ENCODE results near the gene ASTN1. TPM values are rescaled to one million over a fixed set of nuclear protein-coding genes. Genes with fewer than 3 reads are reported as not detected.

Gene ASTN1
- total and polyA plus RNA-seq, 9 of the 15 experiments (the other 6 are each of a cell fraction or from before 2014, with no cell fraction given), result 0.05 to 0.22 (median 0.18) TPM

- DNase-seq (ENCODE audit: extremely low read depth in 1 of 4, low spot score in 3 of 4), result peak in 1 of 4 experiments; percentile 34
- Histone ChIP-seq H3K27ac (ENCODE audit: extremely low read depth, low read depth, low read length) (no peak overlapping the region), H3K9me3 (replicated peaks; ENCODE audit: control insufficient read depth, insufficient read depth, low read depth, low read length) (no peaks in the 10 kb centered on the region), H4K20me1 (replicated peaks; ENCODE audit: control insufficient read depth, insufficient read depth, low read length) (no peaks in the 10 kb centered on the region), H3K79me2 (ENCODE audit: control insufficient read depth, insufficient read depth, low read length) (no peaks in the 10 kb centered on the region), H3K4me3 (no peak overlapping the region), H3K4me2 (ENCODE audit: insufficient read depth, low read length) (no peak overlapping the region), H3K27me3 (ENCODE audit: control insufficient read depth in 2 of 2, insufficient read depth in 2 of 2, low read length in 2 of 2) (no peaks in the 10 kb centered on the region), H2AFZ (ENCODE audit: low read depth, low read length) (peak overlapping the region; percentile 70), H3K4me1 (replicated peaks in 1 of 2; ENCODE audit: control insufficient read depth in 2 of 2, insufficient read depth in 2 of 2, low read length in 2 of 2) (peaks cover 4 to 6% of the 10 kb centered on the region in 2 experiments; a peak in 3 of 5 replicates), H3K9me1 (ENCODE audit: control insufficient read depth, insufficient read depth, low read length) (no peaks in the 10 kb centered on the region), H3K9ac (ENCODE audit: insufficient read depth in 1 of 2, low read depth in 2 of 2, low read length in 2 of 2) (no peak overlapping the region), H3K36me3 (ENCODE audit: control insufficient read depth, insufficient read depth, low read length) (no peaks in the 10 kb centered on the region)
- no peak for FAIRE-seq
- BruUV-seq (replicated peaks), result no TSS peak
- POLR2A ChIA-PET, result interaction anchor here (0.6 to 1.4 kb wide), 3 partner anchors 9 to 78 kb away, joined by 3 to 4 read pairs (median 3); no protein-coding TSS in a partner anchor
- no peak for TF ChIP-seq XRCC5 (IDR thresholded peaks at IDR 0.05; ENCODE audit: low read depth, low read length)
- no peak for TF ChIP-seq PHF21A (IDR thresholded peaks at IDR 0.05; ENCODE audit: borderline replicate concordance, low read depth)
- peak; percentile 62 for TF ChIP-seq HNRNPLL (IDR thresholded peaks at IDR 0.05; ENCODE audit: low read depth, low read length, poor library complexity, severe bottlenecking)
- no peak for TF ChIP-seq ZNF324 (CRISPR knock-in tag; IDR thresholded peaks at IDR 0.05)
- no peak for TF ChIP-seq ZNF764 (CRISPR knock-in tag; IDR thresholded peaks at IDR 0.05; ENCODE audit: low read depth)
- no peak for TF ChIP-seq MTF1 (CRISPR knock-in tag; IDR thresholded peaks at IDR 0.05; ENCODE audit: borderline replicate concordance)
- ATAC-seq, result peak; percentile 59
- CTCF ChIA-PET (ENCODE audit: low intra/inter-chr PET ratio), result no interaction called here
- in situ Hi-C loops (cut with MboI) (no loop called here), intact Hi-C loops (cut with micrococcal nuclease) (no loop called here)
- 50% methylated on average over 9 of the region's 9 CpGs for WGBS (ENCODE audit: insufficient coverage, low coverage, missing lambda C conversion rate)
Measured at GRCh38 chr1:176864211-176864610, 300.3 kb downstream of the ASTN1 start.

- Histone ChIP-seq H3K4me2 (ENCODE audit: insufficient read depth, low read length) (no peak overlapping the region), H3K79me2 (ENCODE audit: control insufficient read depth, insufficient read depth, low read length) (no peaks in the 10 kb centered on the region), H3K4me3 (no peak overlapping the region), H3K27ac (ENCODE audit: extremely low read depth, low read depth, low read length) (no peak overlapping the region), H3K9me1 (ENCODE audit: control insufficient read depth, insufficient read depth, low read length) (no peaks in the 10 kb centered on the region), H3K9ac (ENCODE audit: insufficient read depth in 1 of 2, low read depth in 2 of 2, low read length in 2 of 2) (no peak overlapping the region), H3K36me3 (ENCODE audit: control insufficient read depth, insufficient read depth, low read length) (no peaks in the 10 kb centered on the region), H3K9me3 (replicated peaks; ENCODE audit: control insufficient read depth, insufficient read depth, low read depth, low read length) (no peaks in the 10 kb centered on the region), H2AFZ (ENCODE audit: low read depth, low read length) (peak overlapping the region; percentile 70), H4K20me1 (replicated peaks; ENCODE audit: control insufficient read depth, insufficient read depth, low read length) (no peaks in the 10 kb centered on the region), H3K27me3 (ENCODE audit: control insufficient read depth in 2 of 2, insufficient read depth in 2 of 2, low read length in 2 of 2) (no peaks in the 10 kb centered on the region), H3K4me1 (replicated peaks in 1 of 2; ENCODE audit: control insufficient read depth in 2 of 2, insufficient read depth in 2 of 2, low read length in 2 of 2) (peaks cover 4 to 10% of the 10 kb centered on the region in 2 experiments; a peak in 3 of 5 replicates)
- DNase-seq (ENCODE audit: extremely low read depth in 1 of 4, low spot score in 3 of 4) (no peak), FAIRE-seq (no peak), ATAC-seq (no peak)
- in situ Hi-C loops (cut with MboI), result no loop called here
- intact Hi-C loops (cut with micrococcal nuclease), result no loop called here
- no TSS peak for BruUV-seq (replicated peaks)
- WGBS (ENCODE audit: insufficient coverage, low coverage, missing lambda C conversion rate), result 44% methylated on average over 4 of the region's 4 CpGs
- ChIA-PET CTCF (ENCODE audit: low intra/inter-chr PET ratio) (no interaction called here), POLR2A (interaction anchor here (1.0 to 1.4 kb wide), 2 partner anchors 8 to 10 kb away, joined by 3 to 4 read pairs; no protein-coding TSS in a partner anchor)
- TF ChIP-seq JUNB (CRISPR knock-in tag; conservative IDR thresholded peaks at IDR 0.05) (no peak), STAT6 (CRISPR knock-in tag; IDR thresholded peaks at IDR 0.05) (no peak), TRIM28 (IDR thresholded peaks at IDR 0.05) (no peak), HDAC1 (IDR thresholded peaks at IDR 0.05) (no peak), CHCHD3 (CRISPR knock-in tag; IDR thresholded peaks at IDR 0.05) (no peak), ELF2 (CRISPR knock-in tag; IDR thresholded peaks at IDR 0.05) (no peak), RHOXF2B (CRISPR knock-in tag; conservative IDR thresholded peaks at IDR 0.05) (no peak)
Measured at GRCh38 chr1:176863613-176864012, 300.9 kb downstream of the ASTN1 start.

All from K562 (cell line).